ENCODE measurements around the gene SLC41A2.

GRCh38 chr12:104966677-104967076 lies 8.6 kb upstream of the SLC41A2 start:
- TF ChIP-seq TAF1 (IDR thresholded peaks at IDR 0.05; ENCODE audit: borderline replicate concordance, insufficient read depth, low read length): no peak
- no peak for TF ChIP-seq POLR2AphosphoS5 (IDR thresholded peaks at IDR 0.05; ENCODE audit: low read depth, low read length)
